Measurements from ENCODE around the gene IQCM.

Gene IQCM

GRCh38 chr4:149784018-149784417 is 31.6 kb downstream of the IQCM start:
- H3K4me3 ChIP-seq: no peak overlapping the region
- TF ChIP-seq CTCF (IDR thresholded peaks at IDR 0.05): no peak
- DNase-seq (ENCODE audit: low spot score): no peak
- no peak overlapping the region for H3K27ac ChIP-seq

- no peak for TF ChIP-seq CTCF (IDR thresholded peaks at IDR 0.05)
- DNase-seq (ENCODE audit: low spot score): no peak
- no peak overlapping the region for H3K27ac ChIP-seq
- H3K4me3 ChIP-seq: no peak overlapping the region
Observed at GRCh38 chr4:149781150-149781549, 34.5 kb downstream of the IQCM start.

GRCh38 chr4:149768477-149768876 is 47.2 kb downstream of the IQCM start:
- TF ChIP-seq CTCF (IDR thresholded peaks at IDR 0.05): no peak
- DNase-seq (ENCODE audit: low spot score): no peak

GRCh38 chr4:149766135-149766534 is 49.5 kb downstream of the IQCM start:
- Histone ChIP-seq H3K27ac (no peak overlapping the region), H3K4me3 (no peak overlapping the region)
- TF ChIP-seq CTCF (IDR thresholded peaks at IDR 0.05): no peak

More at GRCh38 chr4:149768477-149768876, 47.2 kb downstream of the IQCM start:
- no peak overlapping the region for H3K4me3 ChIP-seq
- H3K27ac ChIP-seq: no peak overlapping the region

GRCh38 chr4:149765630-149766029 is 50.0 kb downstream of the IQCM start:
- no peak overlapping the region for H3K27ac ChIP-seq
- no peak for DNase-seq (ENCODE audit: low spot score)
- no peak for TF ChIP-seq CTCF (IDR thresholded peaks at IDR 0.05)
- H3K4me3 ChIP-seq: no peak overlapping the region

More at GRCh38 chr4:149766135-149766534, 49.5 kb downstream of the IQCM start:
- no peak for DNase-seq (ENCODE audit: low spot score)

GRCh38 chr4:149755969-149756368 is 59.7 kb downstream of the IQCM start:
- no peak overlapping the region for H3K27ac ChIP-seq
- H3K4me3 ChIP-seq: no peak overlapping the region
- no peak for TF ChIP-seq CTCF (IDR thresholded peaks at IDR 0.05)
- no peak for DNase-seq (ENCODE audit: low spot score)

- DNase-seq (ENCODE audit: low spot score): no peak
- H3K4me3 ChIP-seq: no peak overlapping the region
- no peak overlapping the region for H3K27ac ChIP-seq
- no peak for TF ChIP-seq CTCF (IDR thresholded peaks at IDR 0.05)
Observed at GRCh38 chr4:149754526-149754925, 61.1 kb downstream of the IQCM start.
